ENCODE results near the gene JAML.

Gene JAML

DNA sequence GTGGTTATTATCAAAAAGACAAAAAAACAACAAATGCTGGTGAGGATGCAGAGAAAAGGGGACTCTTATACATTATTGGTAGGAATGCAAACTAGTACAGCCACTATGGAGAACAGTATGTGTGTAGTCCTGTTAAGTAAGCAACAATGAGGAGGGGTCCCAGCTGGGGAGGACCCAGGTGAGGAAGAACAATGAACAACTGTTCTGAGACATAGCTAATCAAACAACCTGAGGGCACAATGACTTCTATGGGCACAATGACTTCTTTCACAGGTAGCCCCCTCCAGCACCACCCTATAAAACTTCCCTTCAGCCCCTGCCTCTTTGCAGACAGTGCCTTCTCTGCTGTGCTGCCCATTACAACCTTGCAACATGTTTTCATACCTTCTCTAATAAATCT lies 5.6 kb downstream of the JAML start:
- Histone ChIP-seq H3K27me3 (no peaks in the 10 kb centered on the region), H3K36me3 (no peaks in the 10 kb centered on the region), H3K4me3 (no peak overlapping the region), H3K4me2 (no peak overlapping the region), H3K4me1 (peaks cover 37% of the 10 kb centered on the region), H4K20me1 (no peaks in the 10 kb centered on the region), H3K27ac (no peak overlapping the region), H3K9me3 (no peaks in the 10 kb centered on the region), H3K9ac (no peak overlapping the region)
- TF ChIP-seq Cebpa-rat (IDR thresholded peaks at IDR 0.05) = no peak

GRCh38 chr11:118217575-118217974 lies 7.2 kb downstream of the JAML start:
- H3K27me3 ChIP-seq = no peaks in the 10 kb centered on the region
- no peak overlapping the region for H3K4me3 ChIP-seq
- H3K4me2 ChIP-seq = no peak overlapping the region
- no peak overlapping the region for H3K27ac ChIP-seq
- H3K36me3 ChIP-seq = no peaks in the 10 kb centered on the region
- no peak overlapping the region for H3K9ac ChIP-seq
- H3K9me3 ChIP-seq = no peaks in the 10 kb centered on the region
- no peaks in the 10 kb centered on the region for H4K20me1 ChIP-seq
- peaks cover 42% of the 10 kb centered on the region for H3K4me1 ChIP-seq
- no peak for TF ChIP-seq Cebpa-rat (IDR thresholded peaks at IDR 0.05)

GRCh38 chr11:118216621-118217481 lies 8.0 kb downstream of the JAML start:
- Histone ChIP-seq H3K4me2 (peak overlapping the region; percentile 37), H3K4me3 (no peak overlapping the region), H3K9ac (no peak overlapping the region), H3K36me3 (no peaks in the 10 kb centered on the region), H3K9me3 (no peaks in the 10 kb centered on the region), H4K20me1 (no peaks in the 10 kb centered on the region), H3K4me1 (peaks cover 42% of the 10 kb centered on the region), H3K27ac (no peak overlapping the region), H3K27me3 (no peaks in the 10 kb centered on the region)
- no peak for TF ChIP-seq Cebpa-rat (IDR thresholded peaks at IDR 0.05)

DNA sequence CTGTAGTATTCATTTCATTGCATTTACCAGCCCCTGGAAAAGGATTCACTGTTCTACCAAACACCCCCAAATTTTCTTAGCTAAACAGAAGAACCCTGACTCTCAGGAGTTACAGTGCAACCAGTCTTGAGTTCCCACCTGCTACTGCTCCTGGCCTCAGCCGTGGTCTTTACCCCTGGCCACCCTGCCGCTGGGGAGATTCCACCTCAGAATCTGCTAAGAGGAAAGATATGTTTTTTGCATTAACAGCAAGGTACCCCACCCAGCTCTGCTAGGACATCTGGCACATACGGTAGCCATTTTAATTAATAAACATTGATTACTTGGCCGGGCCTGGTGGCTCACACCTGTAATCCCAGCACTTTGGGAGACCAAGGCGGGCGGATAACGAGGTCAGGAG lies 9.0 kb downstream of the JAML start:
- peak overlapping the region; percentile 71; the same call in 1 of the 2 replicates for H3K4me2 ChIP-seq
- H3K27ac ChIP-seq = no peak overlapping the region
- no peaks in the 10 kb centered on the region for H3K36me3 ChIP-seq
- TF ChIP-seq Cebpa-rat (IDR thresholded peaks at IDR 0.05) = no peak
- no peak overlapping the region for H3K9ac ChIP-seq
- H3K4me1 ChIP-seq = peaks cover 42% of the 10 kb centered on the region
- H3K4me3 ChIP-seq = no peak overlapping the region
- no peaks in the 10 kb centered on the region for H4K20me1 ChIP-seq
- no peaks in the 10 kb centered on the region for H3K27me3 ChIP-seq
- H3K9me3 ChIP-seq = no peaks in the 10 kb centered on the region

DNA sequence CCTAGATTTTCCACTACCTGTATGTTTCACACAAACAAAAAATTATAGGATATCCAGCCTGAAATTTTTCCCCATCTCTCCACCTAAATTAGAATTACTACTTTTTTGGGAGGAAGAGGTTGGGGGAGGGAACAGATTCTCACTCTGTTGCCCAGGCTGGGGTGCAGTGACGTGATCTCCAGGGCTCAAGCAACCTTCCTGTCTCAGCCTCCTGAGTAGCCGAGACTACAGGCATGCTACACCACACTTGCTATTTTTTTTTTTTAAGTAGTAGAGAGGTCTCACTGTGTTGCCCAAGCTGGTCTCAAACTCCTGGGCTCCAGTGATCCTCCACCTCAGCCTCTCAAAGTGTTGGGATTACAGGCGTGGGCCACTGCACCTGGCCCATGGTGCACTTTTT lies 9.5 kb downstream of the JAML start:
- Histone ChIP-seq H3K27me3 (no peaks in the 10 kb centered on the region), H3K9me3 (no peaks in the 10 kb centered on the region), H3K27ac (no peak overlapping the region), H3K36me3 (no peaks in the 10 kb centered on the region), H3K4me3 (no peak overlapping the region), H3K4me2 (peak overlapping the region; percentile 71; the same call in 1 of the 2 replicates), H3K4me1 (peaks cover 42% of the 10 kb centered on the region), H4K20me1 (no peaks in the 10 kb centered on the region), H3K9ac (no peak overlapping the region)
- no peak for TF ChIP-seq Cebpa-rat (IDR thresholded peaks at IDR 0.05)

DNA sequence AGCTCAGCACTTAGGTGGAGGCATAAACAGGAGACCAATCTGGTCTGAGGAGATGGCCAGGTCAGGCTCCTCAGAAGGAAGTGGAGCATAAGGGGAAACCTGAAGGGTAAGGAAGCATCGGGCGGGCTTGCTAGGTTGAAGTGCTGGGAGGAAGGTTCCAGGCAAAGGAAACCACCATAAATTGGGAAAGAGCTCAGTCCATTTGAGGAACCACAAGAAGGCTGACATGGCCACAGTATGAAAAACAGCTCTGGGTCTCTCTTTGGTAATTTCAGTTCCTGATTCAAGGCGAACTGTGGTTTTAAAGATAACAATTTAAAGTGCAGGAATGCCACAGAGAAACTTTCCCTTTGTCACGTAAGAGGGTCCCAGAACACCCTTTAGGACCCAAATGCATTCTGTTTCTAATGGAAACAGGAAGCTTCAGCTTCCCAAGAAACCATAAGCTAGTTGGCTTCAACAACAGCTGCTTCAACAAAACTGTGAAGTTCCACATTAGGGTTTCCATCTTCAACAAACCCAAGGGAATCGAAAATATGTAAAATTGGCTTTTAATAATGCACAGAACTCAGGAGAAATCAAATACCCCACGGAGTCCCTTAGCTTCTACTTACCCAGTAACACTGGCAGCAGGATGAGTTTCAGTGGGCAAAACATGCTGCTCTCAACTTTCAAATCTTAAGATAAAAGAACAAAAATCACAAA lies 10.4 kb downstream of the JAML start:
- peaks cover 42% of the 10 kb centered on the region for H3K4me1 ChIP-seq
- H3K27me3 ChIP-seq = no peaks in the 10 kb centered on the region
- no peaks in the 10 kb centered on the region for H4K20me1 ChIP-seq
- H3K9ac ChIP-seq = no peak overlapping the region; the same call in 1 of the 2 replicates
- H3K4me3 ChIP-seq = no peak overlapping the region
- TF ChIP-seq Cebpa-rat (IDR thresholded peaks at IDR 0.05) = no peak
- no peak overlapping the region for H3K27ac ChIP-seq
- H3K36me3 ChIP-seq = no peaks in the 10 kb centered on the region
- peak overlapping the region; percentile 71 for H3K4me2 ChIP-seq
- no peaks in the 10 kb centered on the region for H3K9me3 ChIP-seq

GRCh38 chr11:118213781-118214180 lies 11.0 kb downstream of the JAML start:
- H3K4me1 ChIP-seq = peaks cover 42% of the 10 kb centered on the region
- H3K4me3 ChIP-seq = no peak overlapping the region
- no peaks in the 10 kb centered on the region for H3K36me3 ChIP-seq
- no peaks in the 10 kb centered on the region for H3K27me3 ChIP-seq
- no peak overlapping the region for H3K9ac ChIP-seq
- no peak for TF ChIP-seq Cebpa-rat (IDR thresholded peaks at IDR 0.05)
- H4K20me1 ChIP-seq = no peaks in the 10 kb centered on the region
- no peak overlapping the region for H3K27ac ChIP-seq
- no peaks in the 10 kb centered on the region for H3K9me3 ChIP-seq
- peak overlapping the region; percentile 71 for H3K4me2 ChIP-seq

DNA sequence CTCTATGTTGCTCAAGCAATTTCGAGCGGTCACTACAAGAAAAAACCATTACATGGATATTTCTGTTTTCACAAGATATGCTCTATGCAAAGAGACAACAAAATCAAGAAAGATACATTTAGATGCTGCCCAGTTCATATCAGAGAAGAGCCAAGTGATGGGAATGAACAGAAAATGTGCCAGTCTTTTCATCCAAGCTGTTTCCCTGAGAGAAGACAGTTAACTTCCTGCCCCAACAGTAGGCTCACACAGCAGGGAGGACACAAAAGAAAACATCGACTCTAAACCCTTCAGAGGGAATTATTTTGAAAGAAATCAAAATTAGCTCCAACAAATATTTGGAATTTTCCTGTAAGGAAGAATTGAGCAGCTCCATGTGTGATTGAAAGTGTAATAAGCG lies 11.6 kb downstream of the JAML start:
- Histone ChIP-seq H4K20me1 (no peaks in the 10 kb centered on the region), H3K27ac (no peak overlapping the region), H3K9ac (no peak overlapping the region), H3K9me3 (no peaks in the 10 kb centered on the region), H3K4me3 (no peak overlapping the region), H3K36me3 (no peaks in the 10 kb centered on the region), H3K27me3 (no peaks in the 10 kb centered on the region), H3K4me1 (peaks cover 42% of the 10 kb centered on the region), H3K4me2 (peak overlapping the region; percentile 71; the same call in 1 of the 2 replicates)
- no peak for TF ChIP-seq Cebpa-rat (IDR thresholded peaks at IDR 0.05)

DNA sequence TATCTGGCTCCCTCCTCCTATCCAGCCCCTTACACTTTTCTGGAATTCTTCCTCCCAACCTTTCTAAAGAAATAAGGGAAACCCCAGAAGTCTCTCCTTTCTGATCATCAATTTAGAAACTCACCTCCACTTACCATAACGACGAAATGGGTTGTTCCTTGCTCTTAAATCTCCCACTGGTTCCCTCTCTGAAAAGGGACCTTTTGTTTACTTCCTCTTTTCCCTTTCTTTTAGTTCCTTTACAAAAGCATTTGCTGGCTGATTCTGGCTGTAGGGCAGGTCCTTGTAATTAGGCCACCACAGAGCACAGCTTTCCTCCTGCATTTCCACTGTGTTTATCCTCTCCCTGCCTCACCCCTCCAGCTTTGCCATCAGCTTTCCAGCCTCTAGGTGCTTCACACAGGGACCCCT lies 12.0 kb downstream of the JAML start:
- Histone ChIP-seq H3K9ac (no peak overlapping the region), H3K4me3 (no peak overlapping the region), H3K27me3 (no peaks in the 10 kb centered on the region), H4K20me1 (no peaks in the 10 kb centered on the region), H3K27ac (no peak overlapping the region), H3K4me1 (peaks cover 42% of the 10 kb centered on the region), H3K4me2 (no peak overlapping the region; the same call in 1 of the 2 replicates), H3K36me3 (no peaks in the 10 kb centered on the region), H3K9me3 (no peaks in the 10 kb centered on the region)
- TF ChIP-seq Cebpa-rat (IDR thresholded peaks at IDR 0.05) = no peak

GRCh38 chr11:118212131-118212725 lies 12.6 kb downstream of the JAML start:
- peaks cover 39% of the 10 kb centered on the region for H3K4me1 ChIP-seq
- no peaks in the 10 kb centered on the region for H3K9me3 ChIP-seq
- H3K4me3 ChIP-seq = no peak overlapping the region
- no peak overlapping the region for H3K4me2 ChIP-seq
- no peak for TF ChIP-seq Cebpa-rat (IDR thresholded peaks at IDR 0.05)
- no peaks in the 10 kb centered on the region for H3K27me3 ChIP-seq
- no peak overlapping the region for H3K9ac ChIP-seq
- no peaks in the 10 kb centered on the region for H3K36me3 ChIP-seq
- H4K20me1 ChIP-seq = no peaks in the 10 kb centered on the region
- H3K27ac ChIP-seq = no peak overlapping the region

All from BLaER1 (cell line).